Mucosa of descending colon (tissue), 3 donors: ENCODE results near the gene RACK1. TPM values are rescaled to one million over a fixed set of nuclear protein-coding genes. Genes with fewer than 3 reads are reported as not detected.
"Not testable (repeated sequence)": the region's sequence is repeated elsewhere in the genome, so short reads cannot be mapped to it uniquely, and the experiment has no call there.

ENCODE experiments used
- ATAC-seq: fragments of 200-7000 bp; cut with Tn5 transposase; one replicate; pipeline ENCODE4 v1.9.1; 2020; ENCODE audit warnings: mild to moderate bottlenecking, moderate library complexity
- DNase-seq, 3 donors: peaks; one replicate each; pipeline ENCODE4 v3.0.0-alpha.2; 2020
- H3K36me3 ChIP-seq: fragments of 200-600 bp; one replicate; pipeline ENCODE4 v1.8.0; 2021; ENCODE audit warnings: low read depth, mild to moderate bottlenecking
- H3K4me1 ChIP-seq: fragments of 200-600 bp; one replicate; pipeline ENCODE4 v1.8.0; 2021; ENCODE audit warnings: low read depth, mild to moderate bottlenecking
- H3K4me3 ChIP-seq: fragments of 200-600 bp; one replicate; pipeline ENCODE4 v1.8.0; 2021; ENCODE audit warnings: mild to moderate bottlenecking
- H3K9me3 ChIP-seq: fragments of 200-600 bp; one replicate; pipeline ENCODE4 v1.8.0; 2021; ENCODE audit warnings: mild to moderate bottlenecking
- intact Hi-C, 2 donors: fragments of 100-400 bp; cut with DNase I in 1 of 2; cut with micrococcal nuclease in 1 of 2; formaldehyde crosslinking; loops; one replicate each; pipeline versions ENCODE4 v1.11.0 to v1.11.1; 2022; cut with DNase I, micrococcal nuclease
- total RNA-seq, 3 donors: library from RNA; stranded (reverse); fragmentation: NEBNext Ultra II Directional in 2 of 3; extraction: Animal tissue kit (Norgen Biotek cat#: 25700) in 2 of 3; gene quantifications; one replicate each; pipeline versions ENCODE4 v1.2.1 to v1.2.4, GENCODE V29; 2021 to 2023
- TF ChIP-seq, protein P1 (sequence below): fragments of 200-600 bp; IDR thresholded peaks from one replicate; pipeline ENCODE4 v1.8.0; 2022; ENCODE audit warnings: antibody characterized with exemption, mild to moderate bottlenecking
- donor health status: DM: no; HTN: no; CAD: no; lungs with moderate emphysema.
- donor health status: DM: no; HTN: no; CAD: no.
- donor health status: DM: no; HTN: yes; CAD: no.

RACK1 gene
- total RNA-seq, 3 donors from 2014 or later = 1,078 to 1,367 (median 1,218) TPM

DNA sequence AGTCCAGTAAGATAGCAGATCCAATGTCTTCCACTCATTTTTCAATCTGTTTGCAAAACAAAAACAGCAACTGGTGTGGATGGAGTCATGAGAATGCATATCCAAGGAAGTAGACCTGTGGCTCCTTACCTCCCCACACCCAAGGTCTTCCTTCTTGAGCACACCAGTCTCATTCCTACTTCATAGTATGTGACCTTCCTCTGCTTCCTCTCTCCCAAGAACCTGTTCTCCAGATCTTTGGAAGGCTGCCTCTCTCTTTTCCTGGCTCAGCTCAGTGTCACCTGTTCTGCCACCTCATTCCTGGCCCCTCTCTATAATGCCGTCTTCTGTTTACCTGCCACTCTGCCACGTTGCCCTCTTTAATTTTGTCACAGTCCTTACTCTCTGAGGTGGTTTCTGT lies 30.8 kb downstream of the RACK1 start:
- peaks cover 11% of the 10 kb centered on the region for H3K4me1 ChIP-seq
- H3K9me3 ChIP-seq = no peaks in the 10 kb centered on the region
- TF ChIP-seq, protein P1, sequence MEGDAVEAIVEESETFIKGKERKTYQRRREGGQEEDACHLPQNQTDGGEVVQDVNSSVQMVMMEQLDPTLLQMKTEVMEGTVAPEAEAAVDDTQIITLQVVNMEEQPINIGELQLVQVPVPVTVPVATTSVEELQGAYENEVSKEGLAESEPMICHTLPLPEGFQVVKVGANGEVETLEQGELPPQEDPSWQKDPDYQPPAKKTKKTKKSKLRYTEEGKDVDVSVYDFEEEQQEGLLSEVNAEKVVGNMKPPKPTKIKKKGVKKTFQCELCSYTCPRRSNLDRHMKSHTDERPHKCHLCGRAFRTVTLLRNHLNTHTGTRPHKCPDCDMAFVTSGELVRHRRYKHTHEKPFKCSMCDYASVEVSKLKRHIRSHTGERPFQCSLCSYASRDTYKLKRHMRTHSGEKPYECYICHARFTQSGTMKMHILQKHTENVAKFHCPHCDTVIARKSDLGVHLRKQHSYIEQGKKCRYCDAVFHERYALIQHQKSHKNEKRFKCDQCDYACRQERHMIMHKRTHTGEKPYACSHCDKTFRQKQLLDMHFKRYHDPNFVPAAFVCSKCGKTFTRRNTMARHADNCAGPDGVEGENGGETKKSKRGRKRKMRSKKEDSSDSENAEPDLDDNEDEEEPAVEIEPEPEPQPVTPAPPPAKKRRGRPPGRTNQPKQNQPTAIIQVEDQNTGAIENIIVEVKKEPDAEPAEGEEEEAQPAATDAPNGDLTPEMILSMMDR = no peak
- intact Hi-C loops = no loop called here
- ATAC-seq (no peak), DNase-seq (no peak)
- H3K4me3 ChIP-seq = no peak overlapping the region
- no peaks in the 10 kb centered on the region for H3K36me3 ChIP-seq

DNA sequence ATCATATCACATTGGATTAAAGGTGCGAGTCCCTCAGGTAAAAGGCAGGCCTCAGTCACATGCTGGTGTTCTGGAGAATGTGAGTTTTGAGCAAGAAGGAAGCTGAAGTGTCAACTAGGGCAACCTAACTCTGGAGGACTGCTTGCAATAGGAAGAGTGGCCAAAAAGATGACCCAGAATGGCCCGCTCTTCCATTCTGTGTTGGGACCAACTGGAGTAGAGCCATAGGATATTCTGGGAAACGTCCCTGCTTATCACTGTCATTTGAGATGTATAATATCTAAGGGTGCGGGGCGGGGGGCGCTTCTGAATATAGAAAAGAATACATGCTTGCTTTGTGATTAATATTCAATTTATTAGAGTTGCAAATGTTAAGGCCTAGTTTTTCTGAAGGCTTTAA lies 31.6 kb downstream of the RACK1 start:
- TF ChIP-seq, protein P1 = no peak
- DNase-seq (no peak), ATAC-seq (no peak)
- Histone ChIP-seq H3K4me1 (peaks cover 5% of the 10 kb centered on the region), H3K36me3 (no peaks in the 10 kb centered on the region), H3K4me3 (no peak overlapping the region), H3K9me3 (no peaks in the 10 kb centered on the region)
- intact Hi-C loops = no loop called here

DNA sequence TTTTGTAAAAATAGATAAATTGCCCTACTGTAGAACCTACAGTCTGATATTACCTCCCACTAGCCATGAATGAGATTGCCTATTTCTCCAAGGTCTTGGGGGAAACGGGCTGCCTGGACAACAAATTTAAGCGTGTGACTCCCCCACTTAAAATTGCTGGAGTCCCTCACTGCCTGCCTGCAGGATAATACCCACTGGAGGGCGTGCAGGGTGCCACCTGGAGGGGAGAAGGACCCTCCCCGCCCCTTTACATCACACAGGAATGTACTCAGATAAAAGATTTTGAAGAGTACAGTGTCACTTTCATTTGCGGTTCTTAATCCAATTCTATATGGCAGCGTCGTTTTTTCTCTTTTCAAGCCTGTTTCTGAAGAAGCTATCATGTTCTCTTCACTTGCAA lies 32.5 kb downstream of the RACK1 start:
- DNase-seq (no peak), ATAC-seq (no peak)
- TF ChIP-seq, protein P1 = no peak
- no peak overlapping the region for H3K4me3 ChIP-seq
- H3K9me3 ChIP-seq = no peaks in the 10 kb centered on the region
- intact Hi-C loops = no loop called here
- no peaks in the 10 kb centered on the region for H3K36me3 ChIP-seq
- peaks cover 8% of the 10 kb centered on the region for H3K4me1 ChIP-seq

DNA sequence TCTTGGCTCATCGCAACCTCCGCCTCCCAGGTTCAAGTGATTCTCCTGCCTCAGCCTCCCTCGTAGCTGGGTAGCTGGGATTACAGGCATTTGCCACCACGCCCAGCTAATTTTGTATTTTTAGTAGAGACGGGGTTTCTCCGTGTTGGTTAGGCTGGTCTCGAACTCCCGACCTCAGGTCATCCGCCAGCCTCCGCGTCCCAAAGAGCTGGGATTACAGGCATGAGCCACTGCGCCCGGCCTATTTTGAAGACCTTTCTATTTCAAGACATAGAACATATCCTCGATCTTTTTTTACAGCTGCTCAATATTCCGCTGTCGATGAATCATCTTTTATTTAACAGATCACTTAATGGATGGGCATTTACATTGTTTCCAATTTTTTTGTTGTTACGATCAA lies 33.0 kb downstream of the RACK1 start:
- H3K4me3 ChIP-seq, H3K4me1 ChIP-seq, ATAC-seq, H3K36me3 ChIP-seq, H3K9me3 ChIP-seq, intact Hi-C loops, DNase-seq: not testable (repeated sequence)

DNA sequence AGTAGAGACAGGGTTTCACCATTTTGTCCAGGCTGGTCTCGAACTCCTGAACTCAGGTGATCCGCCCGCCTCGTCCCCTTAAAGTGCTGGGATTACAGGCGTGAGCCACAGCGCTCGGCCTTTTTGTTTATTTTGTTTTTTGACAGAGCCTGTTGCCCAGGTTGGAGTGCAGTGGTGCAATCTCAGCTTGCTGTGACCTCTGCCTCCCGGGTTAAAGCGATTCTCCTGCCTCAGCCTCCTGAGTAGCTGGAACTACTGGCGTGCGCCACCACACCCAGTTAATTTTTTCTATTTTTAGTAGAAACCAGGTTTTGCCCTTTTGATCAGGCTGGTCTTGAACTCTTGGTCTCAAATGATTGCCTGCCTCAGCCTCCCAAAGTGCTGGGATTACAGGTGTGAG lies 33.6 kb downstream of the RACK1 start:
- ATAC-seq, H3K9me3 ChIP-seq, DNase-seq, intact Hi-C loops, H3K4me3 ChIP-seq, H3K36me3 ChIP-seq: not testable (repeated sequence)
- H3K4me1 ChIP-seq = peaks cover 15% of the 10 kb centered on the region

DNA sequence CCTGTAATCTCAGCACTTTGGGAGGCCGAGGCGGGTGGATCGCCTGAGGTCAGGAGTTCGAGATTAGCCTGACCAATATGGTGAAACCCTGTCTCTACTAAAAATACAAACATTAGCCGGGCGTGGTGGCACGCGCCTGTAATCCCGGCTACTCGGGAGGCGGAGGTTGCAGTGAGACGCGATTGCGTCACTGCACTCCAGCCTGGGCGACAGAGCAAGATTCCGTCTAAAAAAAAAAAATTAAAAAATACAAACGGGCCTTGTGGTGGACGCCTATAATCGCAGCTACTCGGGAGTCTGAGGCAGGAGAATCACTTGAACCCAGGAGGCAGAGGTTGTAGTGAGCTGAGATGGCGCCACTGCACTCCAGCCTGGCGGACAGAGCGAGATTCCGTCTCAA lies 34.7 kb downstream of the RACK1 start:
- ATAC-seq = not testable (repeated sequence)

DNA sequence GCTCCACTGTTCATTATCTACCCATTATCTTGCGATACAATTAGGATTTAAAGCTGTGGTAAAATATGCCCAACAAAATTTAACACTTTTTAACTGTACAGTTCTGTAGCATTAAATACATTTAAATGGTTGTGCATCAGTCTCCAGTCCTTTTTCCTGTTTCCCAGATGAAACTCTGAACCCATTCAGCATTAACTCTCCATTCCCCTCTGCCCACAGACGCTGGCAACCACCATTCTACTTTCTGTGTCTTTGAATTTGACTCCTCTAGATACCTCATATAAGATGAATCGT lies 35.8 kb downstream of the RACK1 start:
- intact Hi-C loops = no loop called here
- TF ChIP-seq, protein P1 = no peak
- Histone ChIP-seq H3K4me1 (peaks cover 27% of the 10 kb centered on the region), H3K9me3 (no peaks in the 10 kb centered on the region), H3K36me3 (no peaks in the 10 kb centered on the region), H3K4me3 (no peak overlapping the region)
- DNase-seq (no peak), ATAC-seq (no peak)

More for the DNA sequence above, 34.7 kb downstream of the RACK1 start:
- H3K36me3 ChIP-seq, H3K9me3 ChIP-seq, DNase-seq, H3K4me3 ChIP-seq, intact Hi-C loops: not testable (repeated sequence)
- peaks cover 21% of the 10 kb centered on the region for H3K4me1 ChIP-seq
